Amygdala (tissue), 56 donors: Measurements from ENCODE around the gene CADM4.
A peak's percentile ranks its signal among the peaks of the same experiment; 100 is the strongest.
"Not testable (repeated sequence)": the region's sequence is repeated elsewhere in the genome, so short reads cannot be mapped to it uniquely, and the experiment has no call there.

Source experiments
- DNase-seq, 56 donors: peaks; one replicate each; lab custom pipeline; 2025; lab: John Stamatoyannopoulos, UW

Gene CADM4

DNA sequence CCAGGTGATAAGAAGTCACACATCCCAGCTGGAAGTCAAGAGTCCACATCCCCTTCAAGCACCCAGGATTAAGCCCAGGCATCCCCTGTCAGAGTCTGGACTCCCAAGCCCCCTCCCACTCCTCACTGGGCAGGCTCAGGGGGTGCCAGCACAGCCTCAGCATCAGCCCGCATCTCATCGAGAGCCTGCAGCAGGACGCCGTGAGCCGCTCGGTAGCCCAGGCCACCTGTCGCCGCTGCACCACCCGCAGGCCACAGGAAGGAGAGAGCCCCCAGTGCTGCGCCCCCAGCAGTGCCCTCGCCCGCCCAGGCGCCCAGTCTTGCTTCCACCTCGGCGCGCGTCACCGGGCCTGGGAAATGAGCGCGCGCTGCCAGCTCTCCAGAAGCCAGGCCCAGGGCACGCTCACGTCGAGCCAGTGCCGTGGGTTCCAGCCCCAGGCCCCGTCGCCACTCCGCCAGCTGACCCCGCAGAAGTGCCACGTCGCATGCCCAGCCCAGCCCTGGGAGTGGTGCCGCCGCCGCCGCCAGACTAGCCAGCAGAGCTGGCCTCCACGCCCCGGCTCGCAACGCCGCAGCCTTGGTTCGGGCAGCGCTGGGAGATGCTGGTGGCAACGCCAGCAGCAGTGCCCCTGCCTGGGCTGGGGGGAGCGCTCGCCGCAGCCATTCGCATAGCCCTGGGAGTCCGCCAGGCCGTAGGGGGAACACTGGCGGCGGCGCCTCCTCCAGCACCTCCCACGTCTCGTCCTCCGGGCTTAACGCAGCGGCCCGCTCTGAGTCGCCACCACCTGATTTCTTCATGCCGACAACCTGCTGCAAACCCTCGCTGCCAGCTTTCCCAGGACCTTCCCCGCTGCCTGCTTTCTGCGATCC, 47.5 kb downstream of the CADM4 start:
- no peak for DNase-seq

DNA sequence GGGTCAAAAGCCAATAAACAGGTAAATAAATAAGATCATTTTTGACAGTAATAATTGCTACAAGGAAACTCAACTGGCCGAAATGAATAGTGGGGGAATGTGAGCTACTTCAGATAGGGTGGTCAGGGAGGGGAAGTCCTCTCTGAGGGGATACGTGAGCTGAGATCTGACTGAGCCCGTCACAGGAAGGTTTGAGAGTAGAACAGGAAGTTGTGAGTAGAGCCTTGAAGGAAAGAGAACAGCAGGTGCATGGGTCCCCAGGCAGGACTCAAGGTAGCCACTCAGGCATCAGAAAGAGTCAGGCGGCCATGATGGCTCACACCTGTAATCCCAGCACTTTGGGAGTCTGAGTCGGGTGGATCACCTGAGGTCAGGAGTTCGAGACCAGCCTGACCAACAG, 50.0 kb downstream of the CADM4 start:
- no peak for DNase-seq

DNA sequence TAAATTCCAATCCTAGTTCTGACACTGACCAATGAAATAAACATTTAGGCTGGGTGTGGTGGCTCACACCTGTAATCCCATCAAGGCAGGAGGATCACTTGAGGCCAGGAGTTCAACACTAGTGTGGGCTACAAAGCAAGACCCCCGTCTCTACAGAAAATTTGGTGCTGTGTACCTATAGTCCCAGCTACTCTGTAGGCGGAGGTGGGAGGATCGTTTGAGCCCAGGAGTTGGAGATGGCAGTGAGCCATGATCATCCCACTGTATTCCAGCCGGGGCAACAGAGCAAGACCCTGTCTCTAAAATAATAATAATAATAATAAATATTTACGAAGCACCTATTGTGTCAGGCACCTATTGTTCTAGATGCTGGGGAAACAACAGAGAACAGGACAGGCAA, 50.4 kb downstream of the CADM4 start:
- DNase-seq, result no peak

DNA sequence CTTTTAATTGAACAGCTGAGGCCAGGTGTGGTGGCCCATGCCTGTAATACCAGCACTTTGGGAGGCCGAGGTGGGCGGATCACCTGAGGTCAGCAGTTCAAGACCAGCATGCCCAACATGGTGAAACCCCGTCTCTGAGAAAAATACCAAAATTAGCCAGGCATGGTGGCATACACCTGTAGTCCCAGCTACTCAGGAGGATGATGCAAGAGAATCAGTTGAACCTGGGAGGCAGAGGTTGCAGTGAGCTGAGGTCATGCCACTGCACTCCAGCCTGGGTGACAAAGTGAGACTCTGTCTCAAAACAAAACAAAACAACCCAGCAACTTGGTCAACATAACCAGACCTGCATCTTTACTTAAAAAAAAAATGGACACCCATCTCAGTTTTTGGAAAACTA, 52.6 kb downstream of the CADM4 start:
- not testable (repeated sequence) for DNase-seq

DNA sequence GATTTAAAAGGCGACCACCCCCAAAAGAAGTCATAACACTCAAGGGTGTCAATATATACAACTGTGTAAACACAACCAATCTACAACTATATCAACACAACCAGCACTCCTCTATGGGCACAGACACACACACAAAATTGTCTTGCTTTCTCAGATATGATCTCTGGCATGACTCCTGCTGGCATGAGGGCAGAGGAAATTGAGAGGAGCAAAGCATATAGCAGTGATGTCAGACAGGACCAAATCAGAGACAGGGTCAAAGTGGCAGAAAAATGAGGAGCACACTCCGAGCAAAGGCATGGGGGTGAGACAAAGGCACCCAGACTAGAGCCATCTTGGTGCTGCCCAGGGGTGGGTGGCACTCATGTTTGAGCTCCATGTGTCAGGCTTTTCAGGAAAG, 53.3 kb downstream of the CADM4 start:
- DNase-seq, result no peak

DNA sequence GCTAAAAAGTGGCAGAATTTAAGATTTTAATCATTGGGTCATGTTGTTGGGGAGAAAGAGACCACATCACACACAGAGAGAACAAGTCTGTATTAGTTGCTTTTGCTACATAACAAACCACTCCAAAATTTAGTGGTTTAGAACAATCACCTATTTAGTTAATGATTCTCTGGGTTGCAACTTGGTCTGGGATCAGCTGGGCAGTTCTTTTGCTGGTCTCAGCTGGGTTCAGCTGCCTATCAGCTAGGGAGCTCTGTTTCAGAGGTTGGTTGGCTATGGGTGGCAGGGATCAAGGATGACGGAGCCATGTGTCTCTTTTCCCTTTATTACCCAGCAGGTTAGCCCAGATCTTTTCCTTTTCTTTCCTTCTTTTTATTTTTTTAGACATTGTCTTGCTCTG, 55.2 kb downstream of the CADM4 start:
- no peak for DNase-seq

DNA sequence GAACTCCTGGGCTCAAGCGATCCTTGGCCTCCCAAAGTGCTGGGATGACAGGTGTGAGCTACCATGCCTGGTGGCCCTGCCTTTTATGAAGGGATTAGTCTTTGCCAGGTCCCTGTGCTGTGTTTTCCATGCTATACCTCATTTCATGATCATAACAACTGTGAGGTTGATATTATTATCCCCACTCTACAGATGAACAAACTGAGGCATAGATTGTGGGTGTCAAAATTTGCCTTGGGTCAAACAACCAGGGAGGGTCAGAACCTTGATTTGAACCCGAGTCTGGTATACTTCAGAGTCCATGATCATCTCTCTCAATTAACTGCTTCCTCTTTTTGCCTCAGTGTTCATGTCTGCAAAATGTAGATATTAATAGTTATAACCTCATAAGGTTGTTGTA, 57.2 kb downstream of the CADM4 start:
- no peak for DNase-seq

DNA sequence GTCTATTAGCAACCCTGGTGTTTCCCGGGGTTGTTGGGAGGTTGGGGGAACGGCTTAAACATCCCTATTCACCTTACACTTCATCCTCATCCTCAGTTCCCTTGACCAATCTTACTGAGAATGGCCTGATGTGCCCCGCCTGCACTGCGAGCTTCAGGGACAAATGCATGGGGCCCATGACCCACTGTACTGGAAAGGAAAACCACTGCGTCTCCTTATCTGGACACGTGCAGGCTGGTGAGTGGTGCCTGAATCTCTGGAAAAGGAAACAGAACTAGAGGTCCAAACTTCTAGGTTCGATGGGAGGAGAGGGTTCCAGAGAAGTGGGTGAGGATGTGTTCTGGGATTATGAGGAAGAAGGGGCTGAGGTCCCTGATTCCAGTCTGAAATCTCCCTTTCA, 58.2 kb downstream of the CADM4 start:
- no peak for DNase-seq

DNA sequence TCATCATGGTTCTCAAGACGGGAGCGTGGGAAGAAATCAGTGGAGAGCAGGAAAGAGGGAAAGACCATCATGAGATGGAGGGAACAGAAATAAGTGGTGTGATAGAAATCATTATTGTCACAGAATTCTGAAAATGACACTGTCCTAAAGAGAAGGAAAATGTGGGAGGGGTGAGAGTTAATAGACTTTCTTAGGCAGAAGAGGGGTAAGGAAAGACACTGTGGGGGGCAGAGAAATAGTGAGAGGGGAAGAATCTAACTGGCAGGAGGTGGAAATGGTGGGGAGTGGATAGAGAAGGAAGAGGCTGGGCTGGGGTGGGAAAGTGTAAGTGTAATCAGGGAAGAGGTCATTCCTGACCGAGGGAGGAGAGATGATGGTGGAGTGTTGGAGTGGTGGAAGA, 60.9 kb downstream of the CADM4 start:
- DNase-seq, result no peak

DNA sequence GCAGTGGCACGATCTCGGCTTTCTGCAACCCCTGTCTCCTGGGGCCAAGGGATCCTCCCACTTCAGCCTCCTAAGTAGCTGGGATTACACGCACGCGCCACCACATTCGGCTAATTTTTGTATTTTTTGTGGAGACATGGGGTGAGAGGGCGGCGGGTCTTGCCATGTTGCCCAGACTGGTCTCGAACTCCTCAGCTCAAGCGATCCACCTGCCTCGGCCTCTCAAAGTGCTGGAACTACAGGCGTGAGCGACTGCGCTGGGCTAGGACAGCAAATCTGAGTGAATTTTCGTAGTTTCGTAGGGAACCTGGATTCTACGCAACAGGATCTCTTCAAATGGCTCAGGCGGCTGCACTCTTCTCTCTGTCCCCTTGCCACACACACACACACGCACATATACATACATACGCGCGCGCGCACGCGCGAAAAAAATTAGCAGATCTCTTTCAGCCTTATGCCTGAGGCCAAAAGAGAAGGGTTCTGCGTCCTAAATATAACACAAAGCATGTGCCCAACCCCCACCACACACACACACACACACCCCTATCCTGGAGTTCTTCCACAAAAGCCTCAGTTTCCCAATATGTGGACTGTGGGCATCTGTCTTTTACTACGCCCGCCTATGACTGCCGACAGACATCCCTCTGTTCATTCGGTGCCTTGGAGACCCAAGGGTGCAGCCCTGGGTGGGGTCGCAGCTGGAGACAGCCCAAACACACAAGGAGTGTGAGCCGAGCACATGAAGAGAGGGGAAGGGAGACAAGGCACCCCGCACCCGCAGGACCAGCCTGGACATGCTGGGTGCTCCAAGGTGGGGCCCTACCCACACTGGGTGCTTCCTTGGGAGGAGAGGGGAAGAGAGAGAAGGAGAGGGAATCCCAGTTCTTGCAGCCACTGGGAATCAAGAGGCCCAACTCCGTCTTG, 63.4 kb downstream of the CADM4 start:
- DNase-seq, result peak in 6 of 56 donors; percentile 21 to 61 (median 32)

DNA sequence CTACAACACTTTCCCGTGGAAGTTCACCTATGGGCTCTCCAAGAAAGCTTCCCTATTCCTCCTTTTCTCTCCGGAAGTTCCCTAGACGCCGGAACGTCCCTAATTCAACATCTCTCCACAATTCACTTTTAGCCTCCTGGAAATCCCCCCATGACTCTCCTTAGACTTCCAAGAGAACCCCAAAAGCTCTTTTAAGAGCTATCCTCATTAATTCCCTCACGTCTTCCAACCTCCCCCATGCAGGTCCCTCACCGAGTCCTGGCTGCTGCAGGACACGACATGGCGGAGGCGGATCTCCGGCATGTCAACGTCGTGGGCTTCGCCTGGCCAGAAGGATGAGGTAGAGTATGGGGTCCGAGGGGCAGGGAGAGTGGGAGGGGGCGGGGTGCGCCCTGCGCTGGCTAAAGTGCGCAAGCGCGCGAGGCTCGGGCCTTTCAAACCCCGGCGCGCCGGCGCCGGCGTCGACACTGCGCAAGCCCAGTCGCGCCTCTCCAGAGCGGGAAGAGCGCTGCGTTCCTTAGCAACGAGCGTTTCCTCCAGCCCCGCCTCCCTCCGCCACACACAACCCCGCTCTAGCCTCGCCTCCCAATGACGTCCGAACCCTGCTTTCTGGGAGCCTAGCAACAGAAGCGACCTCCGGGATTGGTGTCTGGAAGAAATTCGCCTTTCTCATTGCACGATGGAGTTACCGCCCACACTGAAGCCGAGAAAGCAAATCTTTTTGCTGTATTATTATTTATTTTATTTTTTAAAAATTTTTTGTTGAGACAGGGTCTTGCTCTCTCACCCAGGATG, 64.3 kb downstream of the CADM4 start, which contains the start of the genes PINLYP and XRCC1:
Gene PINLYP (plus strand): TSS at position 646 of the 795 bp plus-strand sequence. CDS start 1,391 bp downstream, outside the sequence.
Gene XRCC1 (minus strand): TSS at position 372 of the 795 bp plus-strand sequence. CDS start 69 bp downstream, at position 303.
- peak; percentile 54 to 99 (median 94) for DNase-seq

DNA sequence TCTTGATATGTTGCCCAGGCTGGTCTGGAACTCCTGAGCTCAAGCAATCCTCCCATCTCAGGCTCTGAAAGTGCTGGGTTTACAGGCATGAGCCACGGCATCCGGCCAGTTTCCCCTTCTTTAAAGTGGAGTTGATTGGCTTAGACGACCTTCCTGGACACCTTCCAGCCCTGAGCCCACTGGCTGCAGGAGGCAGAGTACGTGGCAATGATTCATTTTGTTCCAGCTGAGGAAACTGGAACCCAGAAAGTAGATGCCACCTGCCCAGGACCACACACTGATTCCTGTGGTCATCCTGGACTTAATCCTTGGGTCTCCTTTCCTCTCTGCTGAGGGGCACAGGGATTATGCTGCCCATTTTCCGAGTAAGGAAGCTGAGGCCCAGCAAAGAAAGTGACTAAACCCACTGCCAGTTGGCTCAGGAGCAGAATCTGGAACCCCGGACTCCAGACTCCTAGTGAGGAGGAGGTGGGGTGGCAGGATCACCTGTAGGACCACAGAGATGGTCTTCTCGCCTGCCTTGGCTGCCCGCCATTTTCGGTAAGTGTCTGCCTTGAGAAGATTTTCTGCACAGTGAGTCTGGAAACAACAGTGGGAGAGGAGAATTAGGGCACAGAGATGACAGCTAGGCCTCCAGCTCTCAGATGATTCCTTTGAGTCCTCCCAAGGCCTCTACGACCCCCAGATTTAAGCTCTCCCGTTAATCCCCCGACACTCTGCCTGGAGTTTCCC, 65.1 kb downstream of the CADM4 start:
- peak in 1 of 56 donors; percentile 12 for DNase-seq
